ENCODE measurements around the gene TTC7B. TPM values are rescaled to one million over a fixed set of nuclear protein-coding genes. Genes with fewer than 3 reads are reported as not detected.

Gene TTC7B
- total and polyA plus RNA-seq, 10 of the 15 experiments (the other 5 are each of a cell fraction or from before 2014, with no cell fraction given): under 0.01 to 1.1 (median 0.26) TPM; not detected in 2

- H3K27ac ChIP-seq (ENCODE audit: control insufficient read depth, insufficient read depth): no peak overlapping the region
- BruUV-seq (replicated peaks): no TSS peak
- no peak overlapping the region for H2AFZ ChIP-seq (ENCODE audit: control insufficient read depth, low read depth, low read length)
- POLR2A ChIA-PET: no interaction called here
- DNase-seq (ENCODE audit: low read depth, low spot score): no peak
- no peak for ATAC-seq
- H3K9me3 ChIP-seq (replicated peaks; ENCODE audit: control insufficient read depth, insufficient read depth, low read length): no peaks in the 10 kb centered on the region
- no peaks in the 10 kb centered on the region for H3K36me3 ChIP-seq (ENCODE audit: control insufficient read depth in 2 of 2, insufficient read depth in 2 of 2, low read length in 1 of 2)
- no peaks in the 10 kb centered on the region for H3K79me2 ChIP-seq (ENCODE audit: control insufficient read depth, insufficient read depth, low read length)
- RAD21 ChIA-PET (ENCODE audit: unreplicated experiment): no interaction called here
- WGBS (ENCODE audit: insufficient coverage, insufficient replicate concordance, low lambda C conversion rate, missing lambda C conversion rate): 78% methylated on average over 5 of the region's 5 CpGs
- H3K4me1 ChIP-seq (ENCODE audit: control insufficient read depth, insufficient read depth, low read length): no peaks in the 10 kb centered on the region
- SMC1A ChIA-PET (ENCODE audit: uncharacterized antibody, unreplicated experiment): no interaction called here
- no peak overlapping the region for H3K9ac ChIP-seq (ENCODE audit: control insufficient read depth, insufficient read depth, low read length)
- CTCF ChIA-PET: interaction anchor here (1.3 kb wide), 1 partner anchor 10 kb away, joined by 3 read pairs; no protein-coding TSS in a partner anchor
- intact Hi-C loops (cut with micrococcal nuclease; ENCODE audit: unreplicated experiment) (no loop called here), in situ Hi-C loops (cut with MboI) (no loop called here)
- TF ChIP-seq EP300 (IDR thresholded peaks at IDR 0.05; ENCODE audit: borderline replicate concordance in 1 of 2, control insufficient read depth in 1 of 2, low read depth in 2 of 2, low read length in 2 of 2) (no peak), NR2F1 (conservative IDR thresholded peaks at IDR 0.05) (no peak)
- no peak overlapping the region for H3K4me3 ChIP-seq
- no peaks in the 10 kb centered on the region; a peak in 1 of 4 replicates for H3K27me3 ChIP-seq (replicated peaks in 1 of 2; ENCODE audit: control insufficient read depth in 2 of 2, insufficient read depth in 2 of 2, low read length in 1 of 2)
- no peak overlapping the region for H3K4me2 ChIP-seq (ENCODE audit: control insufficient read depth, insufficient read depth)
- no peaks in the 10 kb centered on the region for H4K20me1 ChIP-seq (ENCODE audit: control insufficient read depth, insufficient read depth)
- no peak for FAIRE-seq
These were observed 153.1 kb downstream of the TTC7B start for GRCh38 chr14:90663140-90663539.

- TF ChIP-seq ZNF687 (IDR thresholded peaks at IDR 0.05) (no peak), CHD2 (IDR thresholded peaks at IDR 0.05; ENCODE audit: borderline replicate concordance, low read depth, low read length) (no peak), ZNF622 (IDR thresholded peaks at IDR 0.05) (no peak)
- intact Hi-C loops (cut with micrococcal nuclease; ENCODE audit: unreplicated experiment) (no loop called here), in situ Hi-C loops (cut with MboI) (no loop called here)
- SMC1A ChIA-PET (ENCODE audit: uncharacterized antibody, unreplicated experiment): no interaction called here
- no peak overlapping the region for H3K9ac ChIP-seq (ENCODE audit: control insufficient read depth, insufficient read depth, low read length)
- no peak overlapping the region for H3K4me3 ChIP-seq
- no peaks in the 10 kb centered on the region for H4K20me1 ChIP-seq (ENCODE audit: control insufficient read depth, insufficient read depth)
- H3K79me2 ChIP-seq (ENCODE audit: control insufficient read depth, insufficient read depth, low read length): no peaks in the 10 kb centered on the region
- no peaks in the 10 kb centered on the region for H3K36me3 ChIP-seq (ENCODE audit: control insufficient read depth in 2 of 2, insufficient read depth in 2 of 2, low read length in 1 of 2)
- no peak for FAIRE-seq
- H3K27ac ChIP-seq (ENCODE audit: control insufficient read depth, insufficient read depth): no peak overlapping the region
- POLR2A ChIA-PET: interaction anchor here (0.6 kb wide), 1 partner anchor 246 kb away, joined by 3 read pairs; no protein-coding TSS in a partner anchor
- RAD21 ChIA-PET (ENCODE audit: unreplicated experiment): no interaction called here
- CTCF ChIA-PET: interaction anchor here (1.3 to 1.7 kb wide), 2 partner anchors 8 to 35 kb away, joined by 3 to 5 read pairs; no protein-coding TSS in a partner anchor
- DNase-seq (ENCODE audit: low read depth, low spot score): no peak
- 52% methylated on average over 7 of the region's 7 CpGs for WGBS (ENCODE audit: insufficient coverage, insufficient replicate concordance, low lambda C conversion rate, missing lambda C conversion rate)
- no TSS peak for BruUV-seq (replicated peaks)
- no peak for ATAC-seq
- no peaks in the 10 kb centered on the region for H3K4me1 ChIP-seq (ENCODE audit: control insufficient read depth, insufficient read depth, low read length)
- H2AFZ ChIP-seq (ENCODE audit: control insufficient read depth, low read depth, low read length): no peak overlapping the region
- H3K27me3 ChIP-seq (replicated peaks in 1 of 2; ENCODE audit: control insufficient read depth in 2 of 2, insufficient read depth in 2 of 2, low read length in 1 of 2): no peaks in the 10 kb centered on the region; a peak in 1 of 4 replicates
- H3K4me2 ChIP-seq (ENCODE audit: control insufficient read depth, insufficient read depth): no peak overlapping the region
- H3K9me3 ChIP-seq (replicated peaks; ENCODE audit: control insufficient read depth, insufficient read depth, low read length): no peaks in the 10 kb centered on the region
These were observed 154.4 kb downstream of the TTC7B start for GRCh38 chr14:90661866-90662265.
